ENCODE measurements around the gene EDC4. TPM values are rescaled to one million over a fixed set of nuclear protein-coding genes. Genes with fewer than 3 reads are reported as not detected.

The EDC4 gene
- total RNA-seq, 2 experiments from 2014 or later = 134 to 145 TPM

GRCh38 chr16:67885545-67885944 is 12.7 kb downstream of the EDC4 start:
- Mint-ChIP-seq H3K27ac (no peak overlapping the region), H3K27me3 (no peaks in the 10 kb centered on the region)

GRCh38 chr16:67885976-67886375 is 13.1 kb downstream of the EDC4 start:
- TF ChIP-seq, protein P1, sequence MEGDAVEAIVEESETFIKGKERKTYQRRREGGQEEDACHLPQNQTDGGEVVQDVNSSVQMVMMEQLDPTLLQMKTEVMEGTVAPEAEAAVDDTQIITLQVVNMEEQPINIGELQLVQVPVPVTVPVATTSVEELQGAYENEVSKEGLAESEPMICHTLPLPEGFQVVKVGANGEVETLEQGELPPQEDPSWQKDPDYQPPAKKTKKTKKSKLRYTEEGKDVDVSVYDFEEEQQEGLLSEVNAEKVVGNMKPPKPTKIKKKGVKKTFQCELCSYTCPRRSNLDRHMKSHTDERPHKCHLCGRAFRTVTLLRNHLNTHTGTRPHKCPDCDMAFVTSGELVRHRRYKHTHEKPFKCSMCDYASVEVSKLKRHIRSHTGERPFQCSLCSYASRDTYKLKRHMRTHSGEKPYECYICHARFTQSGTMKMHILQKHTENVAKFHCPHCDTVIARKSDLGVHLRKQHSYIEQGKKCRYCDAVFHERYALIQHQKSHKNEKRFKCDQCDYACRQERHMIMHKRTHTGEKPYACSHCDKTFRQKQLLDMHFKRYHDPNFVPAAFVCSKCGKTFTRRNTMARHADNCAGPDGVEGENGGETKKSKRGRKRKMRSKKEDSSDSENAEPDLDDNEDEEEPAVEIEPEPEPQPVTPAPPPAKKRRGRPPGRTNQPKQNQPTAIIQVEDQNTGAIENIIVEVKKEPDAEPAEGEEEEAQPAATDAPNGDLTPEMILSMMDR (IDR thresholded peaks at IDR 0.05) = no peak
- POLR2A ChIA-PET = interaction anchor here (0.9 to 1.4 kb wide), 3 partner anchors 10 to 98 kb away, joined by 3 to 4 read pairs (median 4); no protein-coding TSS in a partner anchor

More at GRCh38 chr16:67885545-67885944, 12.7 kb downstream of the EDC4 start:
- ATAC-seq (ENCODE audit: poor library complexity) (no peak), DNase-seq (no peak)
- Mint-ChIP-seq H3K4me1 (ENCODE audit: low read depth) (no peaks in the 10 kb centered on the region), H3K9me3 (no peaks in the 10 kb centered on the region), H3K4me3 (no peak overlapping the region), H3K36me3 (ENCODE audit: low read depth) (peaks cover 57% of the 10 kb centered on the region)
- Histone ChIP-seq H3K4me1 (ENCODE audit: insufficient read depth, low read length) (no peaks in the 10 kb centered on the region), H3K4me3 (ENCODE audit: low read length) (no peak overlapping the region), H3K9me3 (ENCODE audit: control insufficient read depth in 1 of 2, insufficient read depth in 1 of 2, low read length in 2 of 2) (no peaks in the 10 kb centered on the region), H3K27ac (ENCODE audit: low read depth in 1 of 2, low read length in 2 of 2) (no peak overlapping the region), H3K27me3 (ENCODE audit: control insufficient read depth in 1 of 2, insufficient read depth in 2 of 2, low read length in 2 of 2) (no peaks in the 10 kb centered on the region), H3K36me3 (ENCODE audit: insufficient read depth, low read length) (peaks cover 56% of the 10 kb centered on the region)
- CTCF ChIA-PET = interaction anchor here (0.7 to 1.2 kb wide), 2 partner anchors 69 to 155 kb away, joined by 4 to 5 read pairs; no protein-coding TSS in a partner anchor
- intact Hi-C loops (cut with DNase I, micrococcal nuclease) = no loop called here
- POLR2A ChIA-PET = interaction anchor here (0.9 to 1.4 kb wide), 2 partner anchors 50 to 98 kb away, joined by 3 to 4 read pairs; no protein-coding TSS in a partner anchor
- TF ChIP-seq, protein P1 (IDR thresholded peaks at IDR 0.05) = no peak

DNA sequence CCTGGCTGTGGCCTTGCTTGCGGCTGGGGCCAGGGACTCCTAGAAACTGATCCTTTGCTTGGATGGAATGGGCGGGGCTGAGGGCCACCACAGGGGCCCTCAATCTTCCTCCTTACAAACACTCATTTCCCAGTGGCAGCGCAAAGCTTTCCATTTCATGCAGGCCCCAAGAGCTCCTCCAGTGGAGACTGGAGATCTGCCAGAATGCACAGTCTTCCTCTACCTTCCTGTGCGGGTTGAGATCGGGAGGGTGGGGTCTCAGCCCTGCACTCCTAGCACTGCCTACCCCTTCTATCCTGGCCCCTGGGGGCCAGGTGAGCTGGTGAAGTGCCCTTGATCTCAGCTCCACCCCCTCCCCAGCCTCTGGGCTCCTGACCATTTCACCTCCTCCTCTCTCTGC is 13.5 kb downstream of the EDC4 start:
- Mint-ChIP-seq H3K36me3 (ENCODE audit: low read depth) (peaks cover 48% of the 10 kb centered on the region), H3K4me1 (ENCODE audit: low read depth) (no peaks in the 10 kb centered on the region), H3K27ac (no peak overlapping the region), H3K27me3 (no peaks in the 10 kb centered on the region), H3K9me3 (no peaks in the 10 kb centered on the region), H3K4me3 (no peak overlapping the region)
- Histone ChIP-seq H3K4me1 (ENCODE audit: insufficient read depth, low read length) (no peaks in the 10 kb centered on the region), H3K4me3 (ENCODE audit: low read length) (no peak overlapping the region), H3K36me3 (ENCODE audit: insufficient read depth, low read length) (peaks cover 48% of the 10 kb centered on the region), H3K27ac (ENCODE audit: low read depth in 1 of 2, low read length in 2 of 2) (no peak overlapping the region), H3K9me3 (ENCODE audit: control insufficient read depth in 1 of 2, insufficient read depth in 1 of 2, low read length in 2 of 2) (no peaks in the 10 kb centered on the region), H3K27me3 (ENCODE audit: control insufficient read depth in 1 of 2, insufficient read depth in 2 of 2, low read length in 2 of 2) (no peaks in the 10 kb centered on the region)
- no peak for DNase-seq
- ATAC-seq (ENCODE audit: poor library complexity) = no peak
- TF ChIP-seq, protein P1 (IDR thresholded peaks at IDR 0.05) = no peak
- ChIA-PET CTCF (interaction anchor here (1.2 kb wide), 1 partner anchor 70 kb away, joined by 5 read pairs; no protein-coding TSS in a partner anchor), POLR2A (interaction anchor here (0.9 to 1.4 kb wide), 3 partner anchors 10 to 97 kb away, joined by 3 to 4 read pairs (median 4); no protein-coding TSS in a partner anchor)
- intact Hi-C loops (cut with DNase I, micrococcal nuclease) = no loop called here

More at GRCh38 chr16:67885976-67886375, 13.1 kb downstream of the EDC4 start:
- CTCF ChIA-PET = interaction anchor here (1.2 kb wide), 1 partner anchor 69 kb away, joined by 5 read pairs; no protein-coding TSS in a partner anchor
- Mint-ChIP-seq H3K36me3 (ENCODE audit: low read depth) (peaks cover 52% of the 10 kb centered on the region), H3K27me3 (no peaks in the 10 kb centered on the region), H3K4me3 (no peak overlapping the region), H3K9me3 (no peaks in the 10 kb centered on the region), H3K27ac (no peak overlapping the region), H3K4me1 (ENCODE audit: low read depth) (no peaks in the 10 kb centered on the region)
- intact Hi-C loops (cut with DNase I, micrococcal nuclease) = no loop called here
- Histone ChIP-seq H3K9me3 (ENCODE audit: control insufficient read depth in 1 of 2, insufficient read depth in 1 of 2, low read length in 2 of 2) (no peaks in the 10 kb centered on the region), H3K27me3 (ENCODE audit: control insufficient read depth in 1 of 2, insufficient read depth in 2 of 2, low read length in 2 of 2) (no peaks in the 10 kb centered on the region), H3K4me3 (ENCODE audit: low read length) (no peak overlapping the region), H3K4me1 (ENCODE audit: insufficient read depth, low read length) (no peaks in the 10 kb centered on the region), H3K36me3 (ENCODE audit: insufficient read depth, low read length) (peaks cover 52% of the 10 kb centered on the region), H3K27ac (ENCODE audit: low read depth in 1 of 2, low read length in 2 of 2) (no peak overlapping the region)
- no peak for ATAC-seq (ENCODE audit: poor library complexity)
- DNase-seq = no peak
